GM12891 (cell line): ENCODE results near the gene ADAMTS17.

Experiments used
- POLR2A ChIP-seq: IDR thresholded peaks from 2 replicates; pipeline ENCODE4 v1.6.1; 2011; ENCODE audit warnings: low read depth, low read length, control low read depth
- POLR2AphosphoS5 ChIP-seq: IDR thresholded peaks from 2 replicates; pipeline ENCODE4 v1.6.1; 2011; ENCODE audit warnings: low read depth, low read length, control low read depth
- SPI1 ChIP-seq: IDR thresholded peaks from 2 replicates; pipeline ENCODE4 v1.6.1; 2011; ENCODE audit warnings: low read depth, low read length, control low read depth
- TAF1 ChIP-seq: IDR thresholded peaks from 2 replicates; pipeline ENCODE4 v1.6.1; 2011; ENCODE audit warnings: low read depth, low read length, control low read depth

DNA sequence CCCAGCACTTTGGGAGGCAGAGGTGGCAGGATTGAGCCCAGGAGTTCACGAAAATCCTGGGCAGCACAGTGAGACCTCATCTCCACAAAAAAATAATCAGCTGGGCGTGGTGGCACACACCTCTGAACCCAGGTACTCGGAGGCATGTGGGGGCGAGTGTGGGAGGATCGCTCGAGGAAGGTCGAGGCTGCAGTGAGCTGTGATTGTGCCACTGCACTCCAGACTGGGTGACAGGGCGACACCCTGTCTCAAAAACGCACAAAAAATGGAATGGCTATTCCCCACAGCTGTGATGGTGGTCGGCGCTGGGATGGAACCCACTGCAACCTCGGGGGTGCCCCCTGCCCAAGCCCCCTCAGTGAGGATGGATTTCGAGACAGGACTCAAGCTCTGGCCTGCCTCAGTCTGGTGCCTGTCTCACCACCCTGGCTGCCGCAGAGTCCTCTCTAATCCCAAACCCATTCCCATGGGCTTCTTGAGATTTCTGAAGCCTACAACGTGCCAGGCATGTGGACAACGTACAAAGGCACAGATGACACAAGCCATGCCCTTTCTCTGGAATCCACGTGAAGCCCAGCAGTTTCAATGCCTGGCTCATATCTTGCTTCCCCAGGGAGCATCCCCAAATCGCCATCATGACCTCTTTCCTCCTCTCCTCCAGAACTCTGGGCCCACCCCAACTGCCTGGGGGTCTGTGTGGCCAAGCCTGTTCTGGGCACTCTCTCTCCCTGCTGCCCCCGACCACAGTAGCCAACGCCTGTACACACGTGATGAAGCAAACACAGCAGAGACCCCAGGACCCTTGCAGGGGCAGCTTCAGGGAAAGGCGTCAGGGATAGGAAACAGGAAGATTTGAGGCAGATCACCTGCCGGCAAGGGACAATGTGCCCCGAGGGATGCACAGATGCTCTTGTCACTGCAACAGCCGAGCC lies 32.4 kb downstream of the ADAMTS17 start:
- no peak for TF ChIP-seq POLR2AphosphoS5
- TF ChIP-seq TAF1: no peak
- TF ChIP-seq POLR2A: no peak
- TF ChIP-seq SPI1: no peak
